HL-60 (cell line): Measurements from ENCODE around the gene LRPAP1.
"Not testable (repeated sequence)": the region's sequence is repeated elsewhere in the genome, so short reads cannot be mapped to it uniquely, and the experiment has no call there.

Experiments
- DNase-seq, 2 experiments: peaks; one replicate each; pipeline ENCODE4 v3.0.0-alpha.2; 2010 to 2020; ENCODE audit warnings: low read depth in 1 of 2, low spot score in 1 of 2
- H3K27ac ChIP-seq: fragments of 250-450 bp; sonication (Bioruptor Pico); replicated peaks from 2 replicates; pipeline ENCODE4 v1.5.1; 2020; ENCODE audit warnings: mild to moderate bottlenecking, moderate library complexity
- H3K27me3 ChIP-seq: fragments of 250-450 bp; sonication (Bioruptor Pico); 2 replicates; pipeline ENCODE4 v1.5.1; 2021; ENCODE audit warnings: mild to moderate bottlenecking, moderate library complexity; ENCODE audit not compliant: insufficient read depth, poor library complexity, severe bottlenecking
- H3K4me3 ChIP-seq: replicated peaks from 2 replicates; pipeline ENCODE4 v1.5.1; 2011; ENCODE audit warnings: mild to moderate bottlenecking, control low read depth, low read length; ENCODE audit not compliant: insufficient read depth
- GABPA ChIP-seq: IDR thresholded peaks from 2 replicates; pipeline ENCODE4 v1.6.1; 2012; ENCODE audit warnings: low read depth
- POLR2AphosphoS5 ChIP-seq: IDR thresholded peaks from 2 replicates; pipeline ENCODE4 v1.6.1; 2012; ENCODE audit warnings: low read depth
- SPI1 ChIP-seq: IDR thresholded peaks from 2 replicates; pipeline ENCODE4 v1.6.1; 2012; ENCODE audit warnings: low read depth, mild to moderate bottlenecking, borderline replicate concordance
- TF ChIP-seq, protein P1 (sequence below): IDR thresholded peaks from one replicate; pipeline ENCODE4 v1.5.1; 2011; ENCODE audit warnings: low read length, control low read depth, inconsistent platforms; ENCODE audit not compliant: insufficient read depth
- TF ChIP-seq, protein P2 (sequence below): IDR thresholded peaks from 2 replicates; pipeline ENCODE4 v1.6.1; 2012; ENCODE audit warnings: low read depth; ENCODE audit not compliant: insufficient replicate concordance

Gene LRPAP1

DNA sequence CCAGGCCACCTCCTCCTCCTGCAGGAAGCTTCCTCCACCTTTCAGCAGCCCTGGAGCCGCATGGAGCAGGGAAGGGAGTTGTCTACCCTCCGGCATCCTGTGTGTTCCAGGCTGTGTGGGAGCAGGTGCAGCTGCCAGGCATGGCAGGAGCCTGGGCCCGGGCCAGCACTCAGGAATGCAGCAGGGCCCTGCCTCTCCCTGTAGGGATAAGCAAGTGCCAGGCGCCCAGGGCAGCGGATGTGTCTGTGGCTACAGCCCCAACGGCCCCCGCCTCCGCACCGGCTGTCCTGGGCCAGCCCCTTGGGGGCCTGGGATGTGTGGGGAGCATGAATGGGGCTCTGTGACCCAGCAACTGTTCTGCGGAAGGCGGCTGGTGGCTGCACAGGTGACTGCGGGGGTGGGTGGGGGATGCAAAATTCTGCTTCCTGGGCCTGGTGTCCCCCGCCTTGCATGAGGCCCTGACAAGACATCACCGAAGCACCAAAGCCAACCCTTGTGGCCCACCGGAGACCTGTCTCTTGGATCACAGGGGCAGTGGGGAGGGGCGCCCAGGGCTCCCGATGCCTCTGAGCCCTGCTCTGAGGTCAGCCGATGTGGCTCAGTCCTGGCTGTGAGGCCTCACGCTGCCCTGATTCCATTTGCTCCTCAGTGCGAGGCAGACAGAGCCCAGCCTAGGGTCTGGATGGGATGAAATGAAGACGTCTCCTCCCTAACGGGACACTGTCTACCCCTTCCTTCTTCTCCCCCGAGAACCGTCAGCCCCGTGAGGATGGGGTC lies 70.5 kb downstream of the LRPAP1 start:
- Histone ChIP-seq H3K4me3 (no peak overlapping the region), H3K27me3 (peaks cover 31% of the 10 kb centered on the region), H3K27ac (no peak overlapping the region)
- DNase-seq = no peak
- TF ChIP-seq, protein P1, sequence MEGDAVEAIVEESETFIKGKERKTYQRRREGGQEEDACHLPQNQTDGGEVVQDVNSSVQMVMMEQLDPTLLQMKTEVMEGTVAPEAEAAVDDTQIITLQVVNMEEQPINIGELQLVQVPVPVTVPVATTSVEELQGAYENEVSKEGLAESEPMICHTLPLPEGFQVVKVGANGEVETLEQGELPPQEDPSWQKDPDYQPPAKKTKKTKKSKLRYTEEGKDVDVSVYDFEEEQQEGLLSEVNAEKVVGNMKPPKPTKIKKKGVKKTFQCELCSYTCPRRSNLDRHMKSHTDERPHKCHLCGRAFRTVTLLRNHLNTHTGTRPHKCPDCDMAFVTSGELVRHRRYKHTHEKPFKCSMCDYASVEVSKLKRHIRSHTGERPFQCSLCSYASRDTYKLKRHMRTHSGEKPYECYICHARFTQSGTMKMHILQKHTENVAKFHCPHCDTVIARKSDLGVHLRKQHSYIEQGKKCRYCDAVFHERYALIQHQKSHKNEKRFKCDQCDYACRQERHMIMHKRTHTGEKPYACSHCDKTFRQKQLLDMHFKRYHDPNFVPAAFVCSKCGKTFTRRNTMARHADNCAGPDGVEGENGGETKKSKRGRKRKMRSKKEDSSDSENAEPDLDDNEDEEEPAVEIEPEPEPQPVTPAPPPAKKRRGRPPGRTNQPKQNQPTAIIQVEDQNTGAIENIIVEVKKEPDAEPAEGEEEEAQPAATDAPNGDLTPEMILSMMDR = no peak
- no peak for TF ChIP-seq SPI1
- TF ChIP-seq, protein P2, sequence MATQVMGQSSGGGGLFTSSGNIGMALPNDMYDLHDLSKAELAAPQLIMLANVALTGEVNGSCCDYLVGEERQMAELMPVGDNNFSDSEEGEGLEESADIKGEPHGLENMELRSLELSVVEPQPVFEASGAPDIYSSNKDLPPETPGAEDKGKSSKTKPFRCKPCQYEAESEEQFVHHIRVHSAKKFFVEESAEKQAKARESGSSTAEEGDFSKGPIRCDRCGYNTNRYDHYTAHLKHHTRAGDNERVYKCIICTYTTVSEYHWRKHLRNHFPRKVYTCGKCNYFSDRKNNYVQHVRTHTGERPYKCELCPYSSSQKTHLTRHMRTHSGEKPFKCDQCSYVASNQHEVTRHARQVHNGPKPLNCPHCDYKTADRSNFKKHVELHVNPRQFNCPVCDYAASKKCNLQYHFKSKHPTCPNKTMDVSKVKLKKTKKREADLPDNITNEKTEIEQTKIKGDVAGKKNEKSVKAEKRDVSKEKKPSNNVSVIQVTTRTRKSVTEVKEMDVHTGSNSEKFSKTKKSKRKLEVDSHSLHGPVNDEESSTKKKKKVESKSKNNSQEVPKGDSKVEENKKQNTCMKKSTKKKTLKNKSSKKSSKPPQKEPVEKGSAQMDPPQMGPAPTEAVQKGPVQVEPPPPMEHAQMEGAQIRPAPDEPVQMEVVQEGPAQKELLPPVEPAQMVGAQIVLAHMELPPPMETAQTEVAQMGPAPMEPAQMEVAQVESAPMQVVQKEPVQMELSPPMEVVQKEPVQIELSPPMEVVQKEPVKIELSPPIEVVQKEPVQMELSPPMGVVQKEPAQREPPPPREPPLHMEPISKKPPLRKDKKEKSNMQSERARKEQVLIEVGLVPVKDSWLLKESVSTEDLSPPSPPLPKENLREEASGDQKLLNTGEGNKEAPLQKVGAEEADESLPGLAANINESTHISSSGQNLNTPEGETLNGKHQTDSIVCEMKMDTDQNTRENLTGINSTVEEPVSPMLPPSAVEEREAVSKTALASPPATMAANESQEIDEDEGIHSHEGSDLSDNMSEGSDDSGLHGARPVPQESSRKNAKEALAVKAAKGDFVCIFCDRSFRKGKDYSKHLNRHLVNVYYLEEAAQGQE = no peak
- TF ChIP-seq POLR2AphosphoS5 = no peak
- TF ChIP-seq GABPA = no peak

DNA sequence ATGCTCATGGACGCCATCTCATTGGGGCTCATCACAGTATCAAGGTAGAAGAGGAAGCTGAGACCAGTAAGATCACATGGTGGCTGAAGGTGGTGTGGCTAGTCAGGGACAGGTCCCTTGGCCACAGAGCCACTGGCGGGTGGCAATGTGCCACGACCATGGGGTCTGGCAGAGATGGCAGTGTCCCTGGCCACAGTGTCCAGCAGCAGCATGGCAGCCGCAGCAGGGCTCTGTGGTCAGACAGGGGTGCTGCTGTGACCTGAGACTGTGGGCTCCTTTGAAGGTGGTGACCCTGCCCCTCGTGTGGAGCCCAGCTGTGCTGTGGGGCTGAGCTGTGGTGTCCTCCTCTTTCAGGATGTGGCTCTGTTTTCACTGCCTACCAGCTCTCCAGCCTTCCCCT lies 71.3 kb downstream of the LRPAP1 start:
- TF ChIP-seq, protein P2 = no peak
- TF ChIP-seq GABPA (no peak), SPI1 (no peak)
- TF ChIP-seq, protein P1 = no peak
- peaks cover 31% of the 10 kb centered on the region for H3K27me3 ChIP-seq
- DNase-seq = no peak

DNA sequence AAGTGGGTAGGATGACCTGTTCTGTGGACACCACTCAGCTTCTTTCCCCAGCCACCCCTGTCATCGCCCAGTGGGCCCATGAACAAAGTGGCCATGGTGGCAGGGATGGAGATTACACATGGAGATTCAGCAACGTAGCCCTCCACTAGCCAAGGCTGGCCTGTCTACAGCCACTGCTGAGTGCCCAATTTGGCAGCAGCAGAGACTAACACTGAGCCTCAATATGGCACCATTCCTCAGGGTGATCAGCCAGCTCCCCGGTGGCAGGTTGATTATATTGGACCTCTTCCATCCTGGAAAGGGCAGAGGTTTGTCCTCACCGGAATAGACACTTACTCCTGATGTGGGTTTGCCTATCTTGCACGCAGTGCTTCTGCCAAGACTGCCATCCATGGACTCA lies 73.1 kb downstream of the LRPAP1 start:
- DNase-seq, H3K27ac ChIP-seq, H3K4me3 ChIP-seq: not testable (repeated sequence)
- peaks cover 22% of the 10 kb centered on the region for H3K27me3 ChIP-seq

More for the DNA sequence above, 71.3 kb downstream of the LRPAP1 start:
- Histone ChIP-seq H3K4me3 (no peak overlapping the region), H3K27ac (no peak overlapping the region)

DNA sequence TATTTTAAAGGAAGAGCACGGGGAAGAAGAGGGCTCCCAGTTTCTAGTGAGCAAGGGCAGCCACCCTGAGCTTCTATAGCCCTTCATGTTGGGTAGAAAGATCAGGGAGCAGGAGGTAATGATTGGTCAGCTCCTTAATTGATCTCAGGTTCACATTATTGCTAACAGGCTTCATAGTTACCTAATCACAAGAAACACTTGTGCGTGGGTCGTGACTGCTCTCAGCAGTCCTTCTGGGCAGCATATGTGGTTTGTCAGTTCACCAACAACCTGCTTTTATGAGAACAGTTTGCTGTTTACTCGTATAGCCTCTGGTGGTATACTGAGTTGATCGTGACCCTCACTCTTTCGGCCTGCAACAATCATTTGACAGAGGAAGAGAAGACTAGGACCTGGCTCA lies 73.9 kb downstream of the LRPAP1 start:
- no peak for TF ChIP-seq GABPA
- no peak for TF ChIP-seq SPI1
- TF ChIP-seq, protein P1 = no peak
- no peak for TF ChIP-seq POLR2AphosphoS5
- TF ChIP-seq, protein P2 = no peak
- Histone ChIP-seq H3K27me3 (peaks cover 14% of the 10 kb centered on the region), H3K4me3 (no peak overlapping the region), H3K27ac (no peak overlapping the region)
- DNase-seq = no peak

DNA sequence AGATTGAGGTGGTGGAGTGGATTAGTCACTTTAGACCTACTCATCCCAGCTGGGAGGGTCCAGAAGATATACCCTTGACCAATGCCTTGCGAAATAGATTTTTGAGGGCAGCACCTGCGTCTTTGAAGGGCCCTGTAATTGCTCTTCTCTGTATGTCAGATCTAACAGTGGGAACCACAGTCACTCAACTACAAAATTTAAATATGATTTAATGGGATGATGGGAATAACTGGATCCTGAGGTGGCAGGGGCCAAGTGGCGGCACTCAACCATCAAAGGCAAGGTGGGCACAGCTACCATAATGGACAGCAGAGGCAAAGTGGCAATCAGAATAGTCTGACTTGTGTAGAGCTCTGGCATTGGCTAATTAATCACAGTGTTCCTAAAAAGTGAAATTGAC lies 76.6 kb downstream of the LRPAP1 start:
- not testable (repeated sequence) for DNase-seq, H3K27ac ChIP-seq, H3K4me3 ChIP-seq, H3K27me3 ChIP-seq
